SU-DHL-6 (cell line): ENCODE results near the gene STK16.

Experiments used
- H2AFZ ChIP-seq: fragments of 200-600 bp; sonication (generic); 2 replicates; pipeline ENCODE4 v1.6.1; 2014; ENCODE audit warnings: low read depth, mild to moderate bottlenecking, moderate library complexity, mixed read lengths, antibody characterized with exemption, low read length; ENCODE audit not compliant: severe bottlenecking
- H3F3A ChIP-seq: fragments of 200-600 bp; shearing (Covaris generic); 2 replicates; pipeline ENCODE4 v1.6.0; 2016; ENCODE audit warnings: antibody characterized with exemption, mild to moderate bottlenecking; ENCODE audit not compliant: insufficient read depth
- H3K27ac ChIP-seq: fragments of 200-600 bp; sonication (generic); 2 replicates; pipeline ENCODE4 v1.5.1; 2016; ENCODE audit warnings: low read depth, mild to moderate bottlenecking, low read length, moderate library complexity, mixed read lengths
- H3K27me3 ChIP-seq: fragments of 200-600 bp; sonication (generic), shearing (Covaris generic); 2 replicates; pipeline ENCODE4 v1.6.0; 2014; ENCODE audit warnings: mild to moderate bottlenecking, low read length
- H3K36me3 ChIP-seq: fragments of 200-600 bp; sonication (generic); 2 replicates; pipeline ENCODE4 v1.6.1; 2014; ENCODE audit warnings: mild to moderate bottlenecking, low read length, mixed read lengths
- H3K4me2 ChIP-seq: fragments of 300-600, 200-600 bp; shearing (Covaris generic), sonication (generic); 2 replicates; pipeline ENCODE4 v1.6.0; 2014; ENCODE audit warnings: low read length, low read depth, mild to moderate bottlenecking; ENCODE audit not compliant: poor library complexity, severe bottlenecking
- H3K4me3 ChIP-seq: fragments of 200-600 bp; sonication (generic); 2 replicates; pipeline ENCODE4 v1.5.1; 2014; ENCODE audit warnings: antibody characterized with exemption, low read length, mild to moderate bottlenecking, mixed read lengths; ENCODE audit not compliant: insufficient read depth, poor library complexity, severe bottlenecking
- H3K79me2 ChIP-seq: fragments of 200-600 bp; sonication (generic); 2 replicates; pipeline ENCODE4 v1.6.1; 2014; ENCODE audit warnings: mild to moderate bottlenecking, low read length, moderate library complexity; ENCODE audit not compliant: insufficient read depth
- H3K9ac ChIP-seq: fragments of 200-600 bp; sonication (generic); 2 replicates; pipeline ENCODE4 v1.7.0; 2014; ENCODE audit warnings: mild to moderate bottlenecking, low read length
- H3K9me2 ChIP-seq: fragments of 200-600 bp; sonication (generic); replicated peaks from 2 replicates; pipeline ENCODE4 v1.6.1; 2014; ENCODE audit warnings: low read length; ENCODE audit not compliant: insufficient read depth
- H3K9me3 ChIP-seq: fragments of 200-600 bp; sonication (generic); 2 replicates; pipeline ENCODE4 v1.6.1; 2014; ENCODE audit warnings: low read length, mixed read lengths; ENCODE audit not compliant: insufficient read depth
- H4K20me1 ChIP-seq: fragments of 200-600 bp; sonication (generic); 2 replicates; pipeline ENCODE4 v1.6.1; 2014; ENCODE audit warnings: low read depth, mild to moderate bottlenecking, antibody characterized with exemption, low read length, moderate library complexity, mixed read lengths
- EZH2phosphoT487 ChIP-seq: fragments of 200-600 bp; sonication (generic), shearing (Covaris generic); conservative IDR thresholded peaks from 2 replicates; pipeline ENCODE4 v1.6.1; 2018; ENCODE audit warnings: mild to moderate bottlenecking, antibody characterized with exemption, low read length, moderate library complexity, mixed read lengths
- TF ChIP-seq, protein P1 (sequence below): fragments of 200-600 bp; sonication (generic); IDR thresholded peaks from one replicate; pipeline ENCODE4 v1.5.1; 2017; ENCODE audit warnings: antibody characterized with exemption, mild to moderate bottlenecking, low read length, moderate library complexity; ENCODE audit not compliant: insufficient read depth, poor library complexity, severe bottlenecking

Gene STK16

DNA sequence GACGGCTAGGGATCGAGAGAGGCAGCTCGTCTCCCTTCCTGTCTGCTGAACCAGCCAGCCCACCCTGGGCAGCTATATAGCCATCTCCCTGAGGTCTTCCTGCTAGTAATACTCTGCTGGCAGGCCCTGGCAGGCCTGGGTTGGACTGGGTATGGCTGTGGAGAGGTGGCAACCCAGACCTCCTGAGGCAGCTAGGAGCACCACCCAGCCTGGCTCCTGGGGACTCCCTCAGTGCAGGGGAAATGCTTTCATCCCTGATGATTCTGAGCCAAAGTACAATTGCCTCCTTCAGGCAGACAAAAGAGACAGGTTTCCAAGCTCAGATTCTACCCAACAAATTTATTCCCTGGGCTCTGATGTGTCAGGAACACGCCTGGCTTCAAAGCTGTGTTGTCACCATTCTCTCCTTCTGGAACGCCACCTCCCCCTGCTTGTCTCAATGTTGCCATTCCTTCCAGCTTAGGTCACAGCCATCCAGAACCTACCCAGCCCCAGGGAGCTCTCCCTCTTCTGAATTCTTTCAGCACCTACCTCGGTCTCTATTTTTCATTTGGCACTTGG lies 29.2 kb downstream of the STK16 start:
- H3K4me3 ChIP-seq = no peak overlapping the region
- H3K27me3 ChIP-seq = no peaks in the 10 kb centered on the region
- TF ChIP-seq, protein P1, sequence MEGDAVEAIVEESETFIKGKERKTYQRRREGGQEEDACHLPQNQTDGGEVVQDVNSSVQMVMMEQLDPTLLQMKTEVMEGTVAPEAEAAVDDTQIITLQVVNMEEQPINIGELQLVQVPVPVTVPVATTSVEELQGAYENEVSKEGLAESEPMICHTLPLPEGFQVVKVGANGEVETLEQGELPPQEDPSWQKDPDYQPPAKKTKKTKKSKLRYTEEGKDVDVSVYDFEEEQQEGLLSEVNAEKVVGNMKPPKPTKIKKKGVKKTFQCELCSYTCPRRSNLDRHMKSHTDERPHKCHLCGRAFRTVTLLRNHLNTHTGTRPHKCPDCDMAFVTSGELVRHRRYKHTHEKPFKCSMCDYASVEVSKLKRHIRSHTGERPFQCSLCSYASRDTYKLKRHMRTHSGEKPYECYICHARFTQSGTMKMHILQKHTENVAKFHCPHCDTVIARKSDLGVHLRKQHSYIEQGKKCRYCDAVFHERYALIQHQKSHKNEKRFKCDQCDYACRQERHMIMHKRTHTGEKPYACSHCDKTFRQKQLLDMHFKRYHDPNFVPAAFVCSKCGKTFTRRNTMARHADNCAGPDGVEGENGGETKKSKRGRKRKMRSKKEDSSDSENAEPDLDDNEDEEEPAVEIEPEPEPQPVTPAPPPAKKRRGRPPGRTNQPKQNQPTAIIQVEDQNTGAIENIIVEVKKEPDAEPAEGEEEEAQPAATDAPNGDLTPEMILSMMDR = no peak
- no peak for TF ChIP-seq EZH2phosphoT487
- no peak overlapping the region for H2AFZ ChIP-seq
- no peaks in the 10 kb centered on the region for H3K9me2 ChIP-seq
- H3K36me3 ChIP-seq = no peaks in the 10 kb centered on the region
- H3K9ac ChIP-seq = no peak overlapping the region
- 0 out of 2 replicates have a peak, but pooled peaks cover 4% of the 10 kb centered on the region for H3K79me2 ChIP-seq
- H3F3A ChIP-seq = peaks cover 13% of the 10 kb centered on the region
- no peak overlapping the region for H3K27ac ChIP-seq
- no peak overlapping the region for H3K4me2 ChIP-seq
- H4K20me1 ChIP-seq = no peaks in the 10 kb centered on the region
- H3K9me3 ChIP-seq = no peaks in the 10 kb centered on the region

GRCh38 chr2:219277703-219278654 lies 32.7 kb downstream of the STK16 start:
- Histone ChIP-seq H4K20me1 (no peaks in the 10 kb centered on the region), H3K27me3 (no peaks in the 10 kb centered on the region), H3K27ac (peak overlapping the region; percentile 98), H3K9me3 (no peaks in the 10 kb centered on the region), H3F3A (peaks cover 13% of the 10 kb centered on the region), H3K9me2 (no peaks in the 10 kb centered on the region), H2AFZ (peak overlapping the region; percentile 84), H3K36me3 (no peaks in the 10 kb centered on the region), H3K4me2 (peak overlapping the region; percentile 90), H3K9ac (peak overlapping the region; percentile 63), H3K4me3 (peak overlapping the region; percentile 62), H3K79me2 (0 out of 2 replicates have a peak, but pooled peaks cover 4% of the 10 kb centered on the region)
- TF ChIP-seq EZH2phosphoT487 = no peak
- TF ChIP-seq, protein P1 = peak; percentile 95

DNA sequence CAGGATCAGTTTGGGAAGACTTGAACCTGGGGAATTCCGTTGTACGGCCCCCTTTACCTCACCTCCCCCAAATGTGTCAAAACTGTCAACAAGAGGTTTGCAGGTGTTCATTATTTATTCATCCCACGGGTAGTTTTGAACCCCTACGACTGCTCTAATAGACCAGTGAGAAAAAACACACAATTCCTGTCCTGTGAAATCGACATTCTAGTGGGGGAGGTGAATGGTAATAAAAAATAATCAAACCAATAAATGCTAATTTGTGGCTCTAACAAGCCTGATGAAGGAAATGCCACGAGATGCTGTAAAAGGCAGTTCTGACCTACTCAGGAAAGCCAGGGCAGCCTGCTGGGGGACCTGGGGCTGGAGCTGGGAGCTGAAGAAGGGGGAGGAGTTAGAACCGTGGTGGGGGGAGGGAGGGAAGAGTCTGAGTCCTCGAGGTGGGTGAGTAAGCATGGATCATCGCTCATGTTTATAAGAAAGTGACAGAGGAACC lies 33.4 kb downstream of the STK16 start:
- peak overlapping the region; percentile 62 for H3K4me3 ChIP-seq
- no peaks in the 10 kb centered on the region for H3K27me3 ChIP-seq
- H3K27ac ChIP-seq = peak overlapping the region; percentile 98
- H3K36me3 ChIP-seq = no peaks in the 10 kb centered on the region
- peaks cover 13% of the 10 kb centered on the region for H3F3A ChIP-seq
- H3K9me2 ChIP-seq = no peaks in the 10 kb centered on the region
- peak overlapping the region; percentile 90 for H3K4me2 ChIP-seq
- no peaks in the 10 kb centered on the region for H4K20me1 ChIP-seq
- H2AFZ ChIP-seq = no peak overlapping the region
- 0 out of 2 replicates have a peak, but pooled peaks cover 4% of the 10 kb centered on the region for H3K79me2 ChIP-seq
- no peak for TF ChIP-seq EZH2phosphoT487
- TF ChIP-seq, protein P1 = no peak
- H3K9me3 ChIP-seq = no peaks in the 10 kb centered on the region
- H3K9ac ChIP-seq = peak overlapping the region; percentile 63
